Measurements from ENCODE around the gene ITGB5. TPM values are rescaled to one million over a fixed set of nuclear protein-coding genes. Genes with fewer than 3 reads are reported as not detected.

ITGB5 gene
- total RNA-seq, 1 donor from 2014 or later = 156 TPM

- Histone ChIP-seq H3K27me3 (no peaks in the 10 kb centered on the region), H3K4me1 (peaks cover 68% of the 10 kb centered on the region), H3K27ac (peak overlapping the region; percentile 80), H3K4me3 (no peak overlapping the region), H3K36me3 (peaks cover 0 to 14% of the 10 kb centered on the region in 2 donors), H3K9me3 (no peaks in the 10 kb centered on the region)
- intact Hi-C loops (cut with DNase I) = no loop called here
- no peak for DNase-seq (ENCODE audit: extremely low spot score in 2 of 2)
- TF ChIP-seq POLR2A (IDR thresholded peaks at IDR 0.05) (no peak), CTCF (IDR thresholded peaks at IDR 0.05) (no peak), POLR2AphosphoS5 (IDR thresholded peaks at IDR 0.05; ENCODE audit: insufficient read depth in 1 of 2, low read depth in 1 of 2) (no peak)
These were observed 47.3 kb downstream of the ITGB5 start for GRCh38 chr3:124839896-124840295.

GRCh38 chr3:124838963-124839362, 48.2 kb downstream of the ITGB5 start:
- no peak overlapping the region for H3K4me3 ChIP-seq
- H3K27ac ChIP-seq = peak overlapping the region; percentile 80
- no peaks in the 10 kb centered on the region for H3K9me3 ChIP-seq
- DNase-seq (ENCODE audit: extremely low spot score in 2 of 2) = no peak
- intact Hi-C loops (cut with DNase I) = no loop called here
- TF ChIP-seq CTCF (IDR thresholded peaks at IDR 0.05) (no peak), POLR2A (IDR thresholded peaks at IDR 0.05) (no peak), POLR2AphosphoS5 (IDR thresholded peaks at IDR 0.05; ENCODE audit: insufficient read depth in 1 of 2, low read depth in 1 of 2) (no peak)
- peaks cover 0 to 14% of the 10 kb centered on the region in 2 donors for H3K36me3 ChIP-seq
- no peaks in the 10 kb centered on the region for H3K27me3 ChIP-seq
- H3K4me1 ChIP-seq = peaks cover 64% of the 10 kb centered on the region

DNA sequence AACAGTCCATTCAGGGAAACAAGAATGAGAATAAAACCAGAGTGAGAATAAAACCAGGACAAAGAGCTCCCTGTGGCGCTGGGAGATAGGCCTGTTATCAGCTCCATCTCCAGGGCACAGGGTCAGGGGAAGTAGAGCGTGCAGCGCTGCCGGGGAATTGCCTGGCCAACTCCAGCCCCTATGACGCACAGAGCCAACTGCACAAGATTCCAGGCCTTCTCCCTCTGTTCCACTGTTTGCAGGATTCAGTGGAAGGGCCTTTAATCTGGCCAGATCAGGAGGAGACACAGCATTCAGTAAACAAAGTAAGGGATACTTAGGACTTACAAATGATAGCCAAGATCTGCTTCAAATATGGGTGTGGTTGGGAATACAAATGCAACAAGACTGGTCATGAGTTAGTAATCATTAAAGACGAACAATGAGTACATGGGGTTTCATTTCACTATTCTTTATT, 49.4 kb downstream of the ITGB5 start:
- TF ChIP-seq POLR2AphosphoS5 (IDR thresholded peaks at IDR 0.05; ENCODE audit: insufficient read depth in 1 of 2, low read depth in 1 of 2) = peak; percentile 62 to 86
- TF ChIP-seq POLR2A (IDR thresholded peaks at IDR 0.05) = no peak
- Histone ChIP-seq H3K27me3 (no peaks in the 10 kb centered on the region), H3K4me1 (peaks cover 65% of the 10 kb centered on the region), H3K9me3 (no peaks in the 10 kb centered on the region), H3K27ac (peak overlapping the region; percentile 80), H3K36me3 (peaks cover 0 to 14% of the 10 kb centered on the region in 2 donors), H3K4me3 (no peak overlapping the region)
- DNase-seq (ENCODE audit: extremely low spot score in 2 of 2) = no peak
- intact Hi-C loops (cut with DNase I) = no loop called here

- no peak for DNase-seq (ENCODE audit: extremely low spot score in 2 of 2)
- Histone ChIP-seq H3K4me1 (peaks cover 65% of the 10 kb centered on the region), H3K36me3 (peaks cover 0 to 14% of the 10 kb centered on the region in 2 donors), H3K4me3 (no peak overlapping the region), H3K9me3 (no peaks in the 10 kb centered on the region), H3K27me3 (no peaks in the 10 kb centered on the region), H3K27ac (peak overlapping the region; percentile 80)
- intact Hi-C loops (cut with DNase I) = no loop called here
- TF ChIP-seq POLR2A (IDR thresholded peaks at IDR 0.05) (no peak), CTCF (IDR thresholded peaks at IDR 0.05) (no peak), POLR2AphosphoS5 (IDR thresholded peaks at IDR 0.05; ENCODE audit: insufficient read depth in 1 of 2, low read depth in 1 of 2) (no peak)
These were observed 50.1 kb downstream of the ITGB5 start for GRCh38 chr3:124837065-124837464.

- no peak for DNase-seq (ENCODE audit: extremely low spot score in 2 of 2)
- TF ChIP-seq CTCF (IDR thresholded peaks at IDR 0.05) = no peak
- no peak for TF ChIP-seq POLR2AphosphoS5 (IDR thresholded peaks at IDR 0.05; ENCODE audit: insufficient read depth in 1 of 2, low read depth in 1 of 2)
- no peak for TF ChIP-seq POLR2A (IDR thresholded peaks at IDR 0.05)
- H3K27ac ChIP-seq = peak overlapping the region; percentile 80
- intact Hi-C loops (cut with DNase I) = no loop called here
- peaks cover 71% of the 10 kb centered on the region for H3K4me1 ChIP-seq
- H3K4me3 ChIP-seq = no peak overlapping the region
- no peaks in the 10 kb centered on the region for H3K9me3 ChIP-seq
- no peaks in the 10 kb centered on the region for H3K27me3 ChIP-seq
- H3K36me3 ChIP-seq = peaks cover 0 to 9% of the 10 kb centered on the region in 2 donors
These were observed 50.7 kb downstream of the ITGB5 start for GRCh38 chr3:124836448-124836847.
